HepG2 (cell line): ENCODE measurements around the gene NBL1. TPM values are rescaled to one million over a fixed set of nuclear protein-coding genes. Genes with fewer than 3 reads are reported as not detected.

Source experiments
- CHD4 ChIP-seq: fragments of 200-600 bp; sonication (generic); IDR thresholded peaks from 2 replicates; pipeline ENCODE4 v1.7.0; 2017; ENCODE audit warnings: mild to moderate bottlenecking, low read length, borderline replicate concordance
- E2F1 ChIP-seq: sonication (generic); formaldehyde crosslinking; IDR thresholded peaks from 2 replicates; pipeline ENCODE4 v1.5.0; 2020; ENCODE audit warnings: missing genetic modification reagents
- ELF1 ChIP-seq: sonication (generic); formaldehyde crosslinking; IDR thresholded peaks from 2 replicates; pipeline ENCODE4 v1.4.0; 2020; ENCODE audit warnings: missing genetic modification reagents
- HOXA9 ChIP-seq: sonication (generic); formaldehyde crosslinking; IDR thresholded peaks from 2 replicates; pipeline ENCODE4 v1.8.1; 2022; ENCODE audit warnings: missing genetic modification reagents, mild to moderate bottlenecking, moderate library complexity, borderline replicate concordance
- THYN1 ChIP-seq: sonication (generic); formaldehyde crosslinking; IDR thresholded peaks from 2 replicates; pipeline ENCODE4 v1.8.1; 2023; ENCODE audit warnings: low read depth, mild to moderate bottlenecking, moderate library complexity, missing genetic modification reagents, borderline replicate concordance
- TRIM24 ChIP-seq: sonication (generic); formaldehyde crosslinking; IDR thresholded peaks from 2 replicates; pipeline ENCODE4 v1.8.0; 2022; ENCODE audit warnings: mild to moderate bottlenecking, missing genetic modification reagents
- XRCC5 ChIP-seq: fragments of 200-400 bp; formaldehyde crosslinking; optimal IDR thresholded peaks from 2 replicates; pipeline ENCODE3; 2017; ENCODE audit warnings: mild to moderate bottlenecking, low read length
- ZBTB8A ChIP-seq: sonication (generic); formaldehyde crosslinking; IDR thresholded peaks from 2 replicates; pipeline ENCODE4 v1.4.0; 2020; ENCODE audit warnings: mild to moderate bottlenecking, low read depth, missing genetic modification reagents, borderline replicate concordance
- ZMYM4 ChIP-seq: sonication (generic); formaldehyde crosslinking; IDR thresholded peaks from 2 replicates; pipeline ENCODE4 v1.8.1; 2023; ENCODE audit warnings: mild to moderate bottlenecking, missing genetic modification reagents
- ZNF281 ChIP-seq: sonication (generic); formaldehyde crosslinking; IDR thresholded peaks from 2 replicates; pipeline ENCODE4 v1.4.0; 2020; ENCODE audit warnings: missing genetic modification reagents, borderline replicate concordance
- ZNF292 ChIP-seq: sonication (generic); formaldehyde crosslinking; IDR thresholded peaks from 2 replicates; pipeline ENCODE4 v1.8.1; 2022; ENCODE audit warnings: mild to moderate bottlenecking, low read depth, missing genetic modification reagents, borderline replicate concordance
- ZNF460 ChIP-seq: sonication (generic); formaldehyde crosslinking; IDR thresholded peaks from 2 replicates; pipeline ENCODE4 v1.5.1; 2020; ENCODE audit warnings: missing genetic modification reagents, mild to moderate bottlenecking, borderline replicate concordance
- ZNF543 ChIP-seq: sonication (generic); formaldehyde crosslinking; IDR thresholded peaks from 2 replicates; pipeline ENCODE4 v1.4.0; 2020; ENCODE audit warnings: mild to moderate bottlenecking, missing genetic modification reagents
- ZNF562 ChIP-seq: sonication (generic); formaldehyde crosslinking; IDR thresholded peaks from 2 replicates; pipeline ENCODE4 v1.8.0; 2022; ENCODE audit warnings: missing genetic modification reagents, borderline replicate concordance
- ZNF597 ChIP-seq: sonication (generic); formaldehyde crosslinking; IDR thresholded peaks from 2 replicates; pipeline ENCODE4 v1.5.0; 2020; ENCODE audit warnings: missing genetic modification reagents
- polyA plus RNA-seq, 8 experiments: library from polyadenylated mRNA; depleted of rRNA in 3 of 8; stranded (reverse) in 7 of 8; unstranded in 1 of 8; fragments of >200 nt; fragmentation: Illumina TruSeq in 4 of 8; extraction: Trizol in 4 of 8; gene quantifications; 2 replicates each; pipeline versions ENCODE4 v1.2.1 to v1.2.3, GENCODE V29; 2011 to 2016; ENCODE audit warnings: low read depth in 4 of 8, missing spikeins in 1 of 8, mixed read lengths in 1 of 8; ENCODE audit not compliant: insufficient read depth in 1 of 8
- total RNA-seq, 5 experiments: library from RNA; depleted of rRNA; stranded (reverse); fragments of >200 nt; fragmentation: Illumina TruSeq; extraction: Trizol; gene quantifications; 2 replicates each; pipeline ENCODE4 v1.2.3, GENCODE V29; 2016; ENCODE audit warnings: low read depth in 1 of 5
- TF ChIP-seq, protein P1 (sequence below): sonication (generic); formaldehyde crosslinking; IDR thresholded peaks from 2 replicates; pipeline ENCODE4 v1.5.0; 2020; ENCODE audit warnings: missing genetic modification reagents
- TF ChIP-seq, protein P2 (sequence below): sonication (generic); formaldehyde crosslinking; IDR thresholded peaks from 2 replicates; pipeline ENCODE4 v1.4.0; 2020; ENCODE audit warnings: missing genetic modification reagents, low read depth, mild to moderate bottlenecking, borderline replicate concordance
- TF ChIP-seq, protein P3 (sequence below): IDR thresholded peaks from 2 replicates; pipeline ENCODE4 v1.6.1; 2016; ENCODE audit warnings: missing compliant biosample characterization, missing genetic modification reagents, borderline replicate concordance

Gene NBL1
- total and polyA plus RNA-seq, 2 of the 13 experiments (the other 11 are each of a cell fraction or from before 2014, with no cell fraction given) = 2.7 to 13.8 TPM

GRCh38 chr1:19596714-19597495, 47.2 kb upstream of the NBL1 start (continued):
- TF ChIP-seq ZNF281 (CRISPR knock-in tag) (no peak), E2F1 (CRISPR knock-in tag) (no peak), CHD4 (no peak), ZNF562 (no peak), ZNF460 (CRISPR knock-in tag) (0 out of 2 replicates have a peak, but pooled peaks have one; percentile 14), ZBTB8A (CRISPR knock-in tag) (no peak), ELF1 (CRISPR knock-in tag) (peak; percentile 96), TRIM24 (no peak), THYN1 (CRISPR knock-in tag) (no peak), XRCC5 (peak; percentile 39), ZMYM4 (CRISPR knock-in tag) (peak; percentile 87), ZNF543 (peak; percentile 82), HOXA9 (CRISPR knock-in tag) (no peak), ZNF597 (CRISPR knock-in tag) (no peak), ZNF292 (no peak)
- TF ChIP-seq, protein P1, sequence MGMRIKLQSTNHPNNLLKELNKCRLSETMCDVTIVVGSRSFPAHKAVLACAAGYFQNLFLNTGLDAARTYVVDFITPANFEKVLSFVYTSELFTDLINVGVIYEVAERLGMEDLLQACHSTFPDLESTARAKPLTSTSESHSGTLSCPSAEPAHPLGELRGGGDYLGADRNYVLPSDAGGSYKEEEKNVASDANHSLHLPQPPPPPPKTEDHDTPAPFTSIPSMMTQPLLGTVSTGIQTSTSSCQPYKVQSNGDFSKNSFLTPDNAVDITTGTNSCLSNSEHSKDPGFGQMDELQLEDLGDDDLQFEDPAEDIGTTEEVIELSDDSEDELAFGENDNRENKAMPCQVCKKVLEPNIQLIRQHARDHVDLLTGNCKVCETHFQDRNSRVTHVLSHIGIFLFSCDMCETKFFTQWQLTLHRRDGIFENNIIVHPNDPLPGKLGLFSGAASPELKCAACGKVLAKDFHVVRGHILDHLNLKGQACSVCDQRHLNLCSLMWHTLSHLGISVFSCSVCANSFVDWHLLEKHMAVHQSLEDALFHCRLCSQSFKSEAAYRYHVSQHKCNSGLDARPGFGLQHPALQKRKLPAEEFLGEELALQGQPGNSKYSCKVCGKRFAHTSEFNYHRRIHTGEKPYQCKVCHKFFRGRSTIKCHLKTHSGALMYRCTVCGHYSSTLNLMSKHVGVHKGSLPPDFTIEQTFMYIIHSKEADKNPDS (CRISPR knock-in tag) = no peak
- TF ChIP-seq, protein P2, sequence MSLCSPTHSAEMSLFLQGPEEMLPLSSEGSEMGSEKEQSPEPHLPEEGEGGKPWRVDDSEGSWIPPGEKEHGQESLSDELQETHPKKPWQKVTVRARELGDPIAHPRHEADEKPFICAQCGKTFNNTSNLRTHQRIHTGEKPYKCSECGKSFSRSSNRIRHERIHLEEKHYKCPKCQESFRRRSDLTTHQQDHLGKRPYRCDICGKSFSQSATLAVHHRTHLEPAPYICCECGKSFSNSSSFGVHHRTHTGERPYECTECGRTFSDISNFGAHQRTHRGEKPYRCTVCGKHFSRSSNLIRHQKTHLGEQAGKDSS = peak; percentile 35; the same call in 1 of the 2 replicates
- TF ChIP-seq, protein P3, sequence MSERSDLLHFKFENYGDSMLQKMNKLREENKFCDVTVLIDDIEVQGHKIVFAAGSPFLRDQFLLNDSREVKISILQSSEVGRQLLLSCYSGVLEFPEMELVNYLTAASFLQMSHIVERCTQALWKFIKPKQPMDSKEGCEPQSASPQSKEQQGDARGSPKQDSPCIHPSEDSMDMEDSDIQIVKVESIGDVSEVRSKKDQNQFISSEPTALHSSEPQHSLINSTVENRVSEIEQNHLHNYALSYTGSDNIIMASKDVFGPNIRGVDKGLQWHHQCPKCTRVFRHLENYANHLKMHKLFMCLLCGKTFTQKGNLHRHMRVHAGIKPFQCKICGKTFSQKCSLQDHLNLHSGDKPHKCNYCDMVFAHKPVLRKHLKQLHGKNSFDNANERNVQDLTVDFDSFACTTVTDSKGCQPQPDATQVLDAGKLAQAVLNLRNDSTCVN (CRISPR knock-in tag) = no peak; the same call in 1 of the 2 replicates
- TF ChIP-seq, all 625 proteins: peak for 200
